NCI-H146 (cell line): Measurements from ENCODE around the gene BCL2L14.

Experiments
- DNase-seq: peaks from one replicate; lab custom pipeline; 2025; lab: John Stamatoyannopoulos, UW

The BCL2L14 gene

GRCh38 chr12:12070674-12071656 is at the start of gene BCL2L14:
Gene BCL2L14, plus strand, starts transcription at chr12:12070939. Its CDS starts 8,367 bp downstream, at chr12:12079306.
- DNase-seq: peak; percentile 74

- DNase-seq: no peak
Measured at GRCh38 chr12:12022306-12022936, 48.3 kb upstream of the BCL2L14 start.

- DNase-seq: no peak
Measured at GRCh38 chr12:12023456-12023855, 47.3 kb upstream of the BCL2L14 start.

DNA sequence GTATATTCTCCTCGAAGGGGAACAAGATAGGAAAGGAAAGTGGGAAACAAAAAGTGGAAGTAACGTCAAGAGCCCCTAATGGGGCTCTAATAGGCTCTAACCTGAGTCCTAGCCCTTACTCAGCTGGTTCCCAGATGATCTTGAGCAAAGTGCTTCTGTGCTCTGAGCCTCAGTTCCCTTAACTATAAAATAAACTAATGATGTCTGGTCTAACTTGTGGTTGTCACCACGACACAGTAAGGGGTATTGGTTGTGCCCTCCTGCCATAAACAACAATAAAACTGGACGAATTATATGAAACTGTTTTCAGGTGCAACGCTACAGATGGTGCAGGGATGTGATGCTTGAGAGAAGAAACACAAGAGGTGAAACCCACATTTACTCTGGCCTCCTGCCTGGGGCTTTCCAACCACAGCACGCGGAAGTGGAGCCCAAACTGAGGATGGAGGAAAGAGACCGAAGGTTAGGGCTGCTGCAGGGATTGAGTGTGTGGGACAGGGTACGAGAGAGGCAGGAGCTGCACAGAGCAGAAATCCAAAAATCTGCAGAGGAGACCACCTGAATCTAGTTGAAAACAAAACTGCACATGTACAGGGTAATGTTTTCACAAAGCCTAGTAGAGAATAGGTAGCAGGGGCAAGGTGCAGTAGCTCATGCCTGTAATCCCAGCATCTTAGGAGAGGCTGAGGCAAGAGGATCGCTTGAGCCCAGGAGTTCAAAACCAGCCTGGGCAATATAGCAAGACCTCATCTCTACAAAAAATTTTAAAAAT is 45.6 kb upstream of the BCL2L14 start:
- no peak for DNase-seq

GRCh38 chr12:12025799-12026386 is 44.8 kb upstream of the BCL2L14 start:
- DNase-seq: no peak

DNA sequence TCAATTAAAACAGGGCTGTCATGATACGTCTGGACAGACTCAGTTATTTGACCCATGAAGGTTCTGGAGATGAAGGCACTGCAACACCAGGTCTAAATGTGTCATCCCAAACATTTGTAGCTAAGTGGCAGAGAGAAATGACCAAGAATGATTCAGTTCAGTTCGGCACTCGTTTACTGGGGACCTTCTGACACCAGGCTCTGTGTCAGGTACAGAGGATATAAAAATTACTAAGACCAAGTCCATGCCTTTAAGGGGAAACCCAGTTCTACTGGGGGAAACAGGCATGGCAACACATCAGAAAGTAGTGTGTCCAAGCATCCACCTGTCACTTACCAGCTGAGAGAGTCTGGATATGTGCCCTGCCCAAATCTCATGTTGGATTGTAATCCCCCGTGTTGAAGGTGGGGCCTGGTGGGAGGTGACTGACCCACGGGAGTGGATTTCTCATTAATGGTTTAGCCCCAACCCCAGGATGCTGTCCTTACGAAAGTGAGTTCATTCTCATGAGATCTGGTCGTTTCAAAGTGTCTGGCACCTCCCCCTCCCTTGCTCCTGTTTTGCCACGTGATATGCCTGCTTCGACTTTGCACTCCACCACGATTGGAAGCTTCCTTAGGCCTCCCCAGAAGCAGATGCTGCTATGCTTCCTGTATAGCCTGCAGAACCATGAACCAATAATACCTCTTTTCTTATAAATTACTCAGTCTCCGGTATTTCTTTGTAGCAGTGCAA is 41.9 kb upstream of the BCL2L14 start:
- no peak for DNase-seq

- DNase-seq: no peak
Measured at GRCh38 chr12:12029653-12030052, 41.1 kb upstream of the BCL2L14 start.

DNA sequence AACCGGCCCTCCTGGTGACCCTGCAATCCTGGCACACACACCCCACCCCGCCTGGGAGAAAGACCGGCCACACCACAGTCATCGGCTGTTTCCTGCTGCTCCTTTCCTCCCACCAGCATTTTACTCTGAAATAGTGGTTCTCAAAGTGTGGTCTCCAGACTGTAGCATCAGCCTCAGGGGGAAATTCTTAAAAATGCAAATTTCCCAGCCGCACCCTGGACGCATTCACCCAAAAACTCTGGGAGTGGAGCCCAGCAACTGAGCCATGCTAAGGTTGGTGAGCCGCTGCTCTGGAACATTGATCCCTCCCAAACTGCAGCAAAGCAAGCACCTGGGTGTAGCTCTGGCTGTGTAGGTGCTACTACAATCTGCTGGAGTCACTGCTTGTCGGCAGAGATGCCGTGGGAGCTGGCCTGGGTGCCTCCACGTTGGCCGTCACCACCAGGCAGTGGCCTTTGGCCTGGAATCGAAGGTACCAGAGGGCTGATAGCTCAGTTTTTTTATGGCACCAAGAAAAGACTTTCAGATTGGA is 38.4 kb upstream of the BCL2L14 start:
- DNase-seq: peak; percentile 57

- peak; percentile 94 for DNase-seq
Measured at GRCh38 chr12:12032851-12033797, 37.6 kb upstream of the BCL2L14 start.

DNA sequence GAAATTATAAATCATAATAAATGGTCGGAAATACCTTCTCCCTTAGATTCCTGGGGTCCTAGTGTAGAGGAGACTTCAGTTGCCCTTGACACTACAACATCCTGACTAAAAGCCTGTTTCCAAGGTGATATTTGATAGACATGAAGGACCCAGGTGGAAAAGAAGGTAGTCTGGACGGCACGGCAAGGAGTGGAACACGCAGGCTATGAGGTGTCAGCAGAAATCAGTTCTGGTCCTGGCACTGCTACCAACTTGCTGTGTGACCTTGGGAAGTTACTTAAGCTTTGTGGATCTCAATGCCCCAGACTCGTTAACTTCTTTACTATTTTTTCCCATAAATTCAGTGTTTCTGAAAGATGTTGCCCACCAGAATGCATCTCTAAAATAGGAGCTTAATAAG is 36.9 kb upstream of the BCL2L14 start:
- no peak for DNase-seq

GRCh38 chr12:12034344-12034743 is 36.4 kb upstream of the BCL2L14 start:
- no peak for DNase-seq

DNA sequence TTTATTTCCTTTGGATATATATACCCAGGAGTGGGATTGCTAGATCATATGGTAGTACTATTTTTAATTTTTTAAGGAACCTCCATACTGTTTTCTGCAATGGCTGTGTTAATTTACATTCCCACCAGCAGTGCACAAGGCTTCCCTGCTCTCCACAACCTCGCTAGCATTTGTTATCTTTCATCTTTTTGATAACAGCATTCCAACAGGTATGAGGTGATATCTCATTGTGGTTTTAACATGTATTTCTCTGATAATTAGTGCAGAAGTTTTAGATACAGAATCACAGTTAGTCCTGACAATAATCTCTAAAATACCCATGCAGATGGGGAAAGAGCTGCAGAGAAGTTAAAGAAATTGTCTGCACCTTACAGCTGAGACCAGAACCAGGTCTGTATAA is 35.5 kb upstream of the BCL2L14 start:
- no peak for DNase-seq

DNA sequence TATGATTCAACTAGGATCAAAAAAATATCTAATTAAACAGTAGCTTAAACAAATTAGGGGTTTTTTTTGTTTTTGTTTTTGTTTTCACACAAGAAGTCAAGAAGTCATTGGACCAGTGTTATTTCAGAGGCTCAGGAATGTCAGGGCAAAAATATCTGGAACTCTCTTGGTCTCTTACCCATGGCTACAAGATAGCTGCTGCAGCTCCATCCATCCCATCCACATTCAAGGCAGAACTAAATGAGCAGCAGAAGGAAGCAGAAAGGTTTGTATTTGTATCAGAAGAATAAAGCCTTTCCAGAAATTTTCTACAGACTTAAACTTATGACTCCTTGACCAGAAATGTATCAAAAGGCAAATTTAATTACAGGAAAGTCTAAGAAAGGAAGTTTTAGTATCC is 33.8 kb upstream of the BCL2L14 start:
- DNase-seq: no peak

DNA sequence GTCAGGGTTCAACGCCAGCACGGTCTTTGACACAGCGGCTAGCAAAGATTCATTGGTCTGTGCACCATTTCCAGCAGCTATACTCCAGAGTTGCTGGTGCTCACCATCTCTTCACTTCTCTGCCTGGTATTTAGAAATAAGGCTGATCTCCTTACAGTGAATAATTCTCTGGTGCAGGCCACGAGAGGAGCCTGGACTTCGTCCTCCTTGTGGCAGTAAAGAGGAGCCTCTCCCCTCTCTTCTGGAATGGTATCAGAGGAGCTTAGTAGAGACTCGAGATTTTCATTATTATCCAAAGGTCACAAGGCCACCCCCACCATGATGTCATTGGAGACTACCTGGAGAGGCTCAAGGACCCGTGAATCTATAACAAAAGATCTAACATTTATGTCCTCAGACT is 30.8 kb upstream of the BCL2L14 start:
- DNase-seq: no peak

- DNase-seq: no peak
Measured at GRCh38 chr12:12046401-12046800, 24.3 kb upstream of the BCL2L14 start.

- DNase-seq: no peak
Measured at GRCh38 chr12:12047682-12048081, 23.1 kb upstream of the BCL2L14 start.

DNA sequence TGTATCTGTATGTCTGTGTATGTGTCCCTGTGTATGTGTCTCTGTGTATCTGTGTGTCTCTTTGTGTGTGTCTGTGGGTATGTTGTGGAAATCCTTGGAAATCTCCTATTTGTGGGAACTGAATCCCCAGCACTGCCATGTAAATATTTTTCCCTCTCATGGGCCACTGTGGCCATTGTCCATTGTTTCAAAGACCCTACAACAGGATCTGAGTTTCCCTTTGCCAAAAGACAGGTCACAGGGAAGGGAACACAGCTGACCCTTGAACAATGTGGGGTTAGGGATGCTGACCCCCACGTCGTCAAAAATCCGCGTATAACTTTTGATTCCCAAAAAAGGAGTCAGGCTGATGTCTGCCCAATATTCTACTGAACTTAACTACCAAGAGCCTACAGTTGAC is 22.5 kb upstream of the BCL2L14 start:
- DNase-seq: no peak

- DNase-seq: no peak
Measured at GRCh38 chr12:12048714-12049113, 22.0 kb upstream of the BCL2L14 start.

DNA sequence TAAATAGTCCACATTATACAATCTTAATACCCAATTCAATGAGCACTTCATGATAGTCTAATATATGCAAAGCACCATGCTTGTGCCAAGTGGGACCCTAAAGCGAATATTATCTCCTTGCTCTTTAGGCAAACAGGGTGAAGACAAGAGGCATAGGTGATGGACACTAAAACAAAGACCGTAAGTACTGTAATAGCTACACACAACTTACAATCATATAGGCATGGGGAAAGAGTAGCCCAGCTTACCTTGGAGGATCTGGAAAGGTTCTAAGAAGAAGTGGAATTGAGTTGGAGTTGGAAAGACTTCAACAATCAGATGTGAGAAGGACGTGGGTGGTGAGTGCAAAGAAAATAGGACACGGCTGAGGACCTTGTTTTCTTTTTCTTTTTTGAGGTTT is 19.1 kb upstream of the BCL2L14 start:
- no peak for DNase-seq

GRCh38 chr12:12054993-12055392 is 15.7 kb upstream of the BCL2L14 start:
- DNase-seq: no peak
